OCI-LY7 (cell line): ENCODE results near the gene ZYG11B. TPM values are rescaled to one million over a fixed set of nuclear protein-coding genes. Genes with fewer than 3 reads are reported as not detected.

Experiments used
- BruUV-seq: library from RNA; stranded (reverse); fragments of 400-500 nt; replicated peaks from 2 replicates; lab custom pipeline; 2021; lab: Mats Ljungman, UMichigan
- CTCF ChIA-PET: fragments of 300-600 bp; sonication (Branson Sonifier 250); formaldehyde crosslinking; loops from one replicate; lab custom pipeline; 2022; ENCODE audit warnings: antibody characterized with exemption; ENCODE audit not compliant: unreplicated experiment; lab: Charles Lee
- POLR2A ChIA-PET: fragments of 300-600 bp; sonication (Branson Sonifier 250); formaldehyde crosslinking; loops from one replicate; lab custom pipeline; 2022; ENCODE audit warnings: antibody characterized with exemption; lab: Charles Lee
- DNase-seq: peaks from one replicate; pipeline ENCODE4 v3.0.0-alpha.2; 2015; ENCODE audit warnings: low spot score
- H2AFZ ChIP-seq: fragments of 200-600 bp; sonication (generic), shearing (Covaris generic); 2 replicates; pipeline ENCODE4 v1.6.1; 2014; ENCODE audit warnings: mild to moderate bottlenecking, antibody characterized with exemption, low read length, moderate library complexity
- H3K27ac ChIP-seq: fragments of 200-600 bp; sonication (generic); 2 replicates; pipeline ENCODE4 v1.5.1; 2014; ENCODE audit warnings: mixed run types, low read depth, mild to moderate bottlenecking, moderate library complexity, low read length, inconsistent platforms; ENCODE audit not compliant: poor library complexity, severe bottlenecking
- H3K36me3 ChIP-seq: fragments of 200-600 bp; sonication (generic); 2 replicates; pipeline ENCODE4 v1.6.1; 2014; ENCODE audit warnings: mild to moderate bottlenecking, antibody characterized with exemption, low read length, moderate library complexity, mixed read lengths; ENCODE audit not compliant: insufficient read depth
- H3K4me1 ChIP-seq: fragments of 200-600 bp; sonication (generic); 2 replicates; pipeline ENCODE4 v1.5.1; 2014; ENCODE audit warnings: mild to moderate bottlenecking, low read length; ENCODE audit not compliant: insufficient read depth, poor library complexity, severe bottlenecking
- H3K4me2 ChIP-seq: fragments of 200-600 bp; sonication (generic); 2 replicates; pipeline ENCODE4 v1.6.1; 2014; ENCODE audit warnings: mild to moderate bottlenecking, low read length
- H3K4me3 ChIP-seq: fragments of 200-600 bp; sonication (generic); 2 replicates; pipeline ENCODE4 v1.5.1; 2014; ENCODE audit warnings: mild to moderate bottlenecking, low read depth, low read length; ENCODE audit not compliant: poor library complexity, severe bottlenecking
- H3K79me2 ChIP-seq: fragments of 200-600 bp; sonication (generic); 2 replicates; pipeline ENCODE4 v1.6.1; 2016; ENCODE audit warnings: low read depth, mild to moderate bottlenecking, low read length, moderate library complexity, mixed read lengths; ENCODE audit not compliant: insufficient read depth
- H3K9me2 ChIP-seq: fragments of 200-600 bp; sonication (generic); 2 replicates; pipeline ENCODE4 v1.6.1; 2016; ENCODE audit warnings: mild to moderate bottlenecking, low read length, mixed read lengths; ENCODE audit not compliant: insufficient read depth
- H3K9me3 ChIP-seq: fragments of 200-600 bp; sonication (generic); 2 replicates; pipeline ENCODE4 v1.6.1; 2014; ENCODE audit warnings: mild to moderate bottlenecking, mixed run types, low read length, mixed read lengths
- H4K20me1 ChIP-seq: fragments of 200-600 bp; sonication (generic); 2 replicates; pipeline ENCODE4 v1.6.1; 2014; ENCODE audit warnings: mild to moderate bottlenecking, antibody characterized with exemption, low read length, moderate library complexity, mixed read lengths; ENCODE audit not compliant: insufficient read depth
- EZH2phosphoT487 ChIP-seq: fragments of 200-600 bp; sonication (generic); IDR thresholded peaks from 2 replicates; pipeline ENCODE4 v1.6.1; 2018; ENCODE audit warnings: low read depth, borderline replicate concordance, mild to moderate bottlenecking, mixed run types, antibody characterized with exemption, low read length, moderate library complexity, mixed read lengths
- intact Hi-C: fragments of 100-400 bp; cut with micrococcal nuclease; formaldehyde crosslinking; loops from one replicate; pipeline ENCODE4 v1.10.0; 2022; ENCODE audit not compliant: unreplicated experiment
- total RNA-seq, 2 experiments: library from RNA; depleted of rRNA in 1 of 2; stranded (reverse); fragments of >200 nt in 1 of 2; shearing (Covaris generic) in 1 of 2; gene quantifications; 2 replicates each; pipeline ENCODE4 v1.2.3, GENCODE V29; 2014 to 2022
- TF ChIP-seq, protein P1 (sequence below): fragments of 200-600 bp; sonication (generic); conservative IDR thresholded peaks from 2 replicates; pipeline ENCODE4 v1.5.1; 2014; ENCODE audit warnings: mild to moderate bottlenecking, antibody characterized with exemption, low read length, moderate library complexity, mixed read lengths

The ZYG11B gene
- total RNA-seq, 2 experiments from 2014 or later = 11.2 to 15.9 TPM

DNA sequence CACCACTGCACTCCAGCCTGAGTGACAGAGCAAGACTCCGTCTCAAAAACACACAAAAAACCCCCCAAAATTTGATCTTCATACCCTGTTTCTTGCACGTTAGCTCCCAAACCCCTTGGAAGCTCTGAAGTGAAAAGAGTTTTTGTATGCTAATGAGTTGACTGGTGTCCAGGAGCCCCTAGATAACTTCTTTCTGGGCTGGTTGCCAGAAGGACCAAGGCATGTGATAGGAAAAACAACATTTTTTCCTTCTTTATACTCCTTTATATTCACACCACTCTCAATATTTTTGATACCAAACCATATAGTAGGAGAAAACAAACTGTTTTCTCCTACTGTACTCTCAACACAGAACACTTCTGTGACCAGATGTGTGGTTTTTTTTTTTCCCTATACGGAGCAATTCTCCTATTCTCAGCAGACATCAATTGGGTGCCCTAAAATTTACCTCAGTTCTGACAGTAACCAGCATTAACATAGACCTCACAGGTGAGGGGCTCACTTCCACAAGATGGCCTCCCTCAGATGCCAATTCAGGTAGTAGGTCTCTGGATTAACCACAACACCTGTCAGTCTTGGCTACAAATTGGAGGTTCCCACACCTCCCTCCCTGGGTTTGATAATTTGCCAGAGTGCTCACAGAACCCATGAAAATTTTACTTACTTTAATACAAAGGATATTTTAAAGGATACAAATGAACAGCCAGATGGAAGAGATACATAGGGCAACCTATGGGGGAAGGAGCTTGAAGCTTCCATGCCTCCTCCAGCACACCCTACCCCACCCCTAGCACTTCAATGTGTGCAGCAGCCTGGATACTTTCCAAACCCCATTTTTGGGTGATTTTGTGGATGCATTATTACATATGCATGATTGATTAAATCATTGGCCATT is 25.6 kb downstream of the ZYG11B start:
- Histone ChIP-seq H3K4me2 (no peak overlapping the region), H3K4me1 (no peaks in the 10 kb centered on the region)
- CTCF ChIA-PET = no interaction called here

DNA sequence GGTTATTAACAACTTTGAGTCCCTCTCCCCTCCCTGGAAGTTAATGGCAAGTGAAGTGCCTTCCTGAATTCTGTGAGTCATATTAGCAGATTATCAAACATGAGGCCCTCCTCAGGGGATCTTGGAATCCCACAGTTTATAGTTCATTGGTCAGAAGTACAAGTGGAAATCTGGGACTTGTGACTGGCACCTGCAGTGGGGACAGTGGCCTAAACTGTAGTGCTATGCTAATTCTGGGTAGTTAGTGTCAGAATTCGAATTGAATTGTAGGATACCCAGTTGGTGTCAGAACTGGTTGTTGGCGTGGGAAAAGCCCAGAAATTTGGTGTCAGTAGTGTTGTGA is 26.2 kb downstream of the ZYG11B start:
- no peaks in the 10 kb centered on the region for H4K20me1 ChIP-seq
- H3K4me2 ChIP-seq = no peak overlapping the region
- no peaks in the 10 kb centered on the region for H3K79me2 ChIP-seq
- no peak for DNase-seq
- BruUV-seq = no TSS peak
- H3K4me3 ChIP-seq = no peak overlapping the region
- no peak for TF ChIP-seq EZH2phosphoT487
- TF ChIP-seq, protein P1, sequence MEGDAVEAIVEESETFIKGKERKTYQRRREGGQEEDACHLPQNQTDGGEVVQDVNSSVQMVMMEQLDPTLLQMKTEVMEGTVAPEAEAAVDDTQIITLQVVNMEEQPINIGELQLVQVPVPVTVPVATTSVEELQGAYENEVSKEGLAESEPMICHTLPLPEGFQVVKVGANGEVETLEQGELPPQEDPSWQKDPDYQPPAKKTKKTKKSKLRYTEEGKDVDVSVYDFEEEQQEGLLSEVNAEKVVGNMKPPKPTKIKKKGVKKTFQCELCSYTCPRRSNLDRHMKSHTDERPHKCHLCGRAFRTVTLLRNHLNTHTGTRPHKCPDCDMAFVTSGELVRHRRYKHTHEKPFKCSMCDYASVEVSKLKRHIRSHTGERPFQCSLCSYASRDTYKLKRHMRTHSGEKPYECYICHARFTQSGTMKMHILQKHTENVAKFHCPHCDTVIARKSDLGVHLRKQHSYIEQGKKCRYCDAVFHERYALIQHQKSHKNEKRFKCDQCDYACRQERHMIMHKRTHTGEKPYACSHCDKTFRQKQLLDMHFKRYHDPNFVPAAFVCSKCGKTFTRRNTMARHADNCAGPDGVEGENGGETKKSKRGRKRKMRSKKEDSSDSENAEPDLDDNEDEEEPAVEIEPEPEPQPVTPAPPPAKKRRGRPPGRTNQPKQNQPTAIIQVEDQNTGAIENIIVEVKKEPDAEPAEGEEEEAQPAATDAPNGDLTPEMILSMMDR = no peak
- no peak overlapping the region for H2AFZ ChIP-seq
- H3K9me2 ChIP-seq = no peaks in the 10 kb centered on the region
- CTCF ChIA-PET = no interaction called here
- peaks cover 6% of the 10 kb centered on the region; the same call in 1 of the 2 replicates for H3K36me3 ChIP-seq
- H3K4me1 ChIP-seq = peaks cover under 1% of the 10 kb centered on the region
- intact Hi-C loops = no loop called here
- POLR2A ChIA-PET = interaction anchor here (0.7 to 0.8 kb wide), 2 partner anchors 28 to 41 kb away, joined by 3 read pairs; no protein-coding TSS in a partner anchor
- H3K9me3 ChIP-seq = no peaks in the 10 kb centered on the region
- no peak overlapping the region for H3K27ac ChIP-seq

More for the DNA sequence above, 25.6 kb downstream of the ZYG11B start:
- Histone ChIP-seq H2AFZ (no peak overlapping the region), H3K36me3 (no peaks in the 10 kb centered on the region), H3K9me2 (no peaks in the 10 kb centered on the region), H3K79me2 (no peaks in the 10 kb centered on the region), H3K27ac (no peak overlapping the region), H3K9me3 (no peaks in the 10 kb centered on the region), H3K4me3 (no peak overlapping the region), H4K20me1 (no peaks in the 10 kb centered on the region)
- DNase-seq = no peak
- POLR2A ChIA-PET = interaction anchor here (0.5 kb wide), 1 partner anchor 21 kb away, joined by 4 read pairs; no protein-coding TSS in a partner anchor
- TF ChIP-seq, protein P1 = no peak
- no peak for TF ChIP-seq EZH2phosphoT487
- intact Hi-C loops = no loop called here
- no TSS peak for BruUV-seq

DNA sequence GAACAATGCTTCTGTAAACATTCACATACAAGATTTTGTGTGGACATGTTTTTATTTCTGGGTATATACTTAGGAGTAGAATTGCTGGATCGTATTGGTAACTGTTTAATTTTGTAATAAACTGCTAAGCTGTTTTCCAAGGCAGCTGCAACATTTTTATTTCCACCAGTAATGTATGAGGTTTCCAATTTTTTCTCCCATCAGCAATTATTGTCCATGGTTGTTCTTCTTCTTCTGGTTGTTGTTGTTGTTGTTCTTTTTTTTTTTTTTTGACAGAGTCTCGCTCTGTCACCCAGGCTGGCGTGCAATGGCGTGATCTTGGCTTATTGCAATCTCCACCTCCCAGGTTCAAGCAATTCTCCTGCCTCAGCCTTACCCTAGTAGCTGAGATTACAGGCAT is 26.9 kb downstream of the ZYG11B start:
- intact Hi-C loops = no loop called here
- no peak overlapping the region for H3K4me3 ChIP-seq
- CTCF ChIA-PET = no interaction called here
- peaks cover 9% of the 10 kb centered on the region; the same call in 1 of the 2 replicates for H3K36me3 ChIP-seq
- H3K4me1 ChIP-seq = peaks cover 7% of the 10 kb centered on the region
- POLR2A ChIA-PET = interaction anchor here (0.7 to 0.8 kb wide), 3 partner anchors 28 to 153 kb away, joined by 3 to 4 read pairs (median 3); no protein-coding TSS in a partner anchor
- no peaks in the 10 kb centered on the region for H4K20me1 ChIP-seq
- no peaks in the 10 kb centered on the region for H3K9me2 ChIP-seq
- H3K79me2 ChIP-seq = no peaks in the 10 kb centered on the region
- H3K4me2 ChIP-seq = no peak overlapping the region
- DNase-seq = no peak
- no peak overlapping the region for H3K27ac ChIP-seq
- no peak for TF ChIP-seq EZH2phosphoT487
- TF ChIP-seq, protein P1 = no peak
- no peaks in the 10 kb centered on the region for H3K9me3 ChIP-seq
- BruUV-seq = no TSS peak
- no peak overlapping the region for H2AFZ ChIP-seq
